GM12872 (cell line): ENCODE data around the gene USP13.

Experiments
- TF ChIP-seq, protein P1 (sequence below): IDR thresholded peaks from 3 replicates; pipeline ENCODE4 v1.5.1; 2011; ENCODE audit warnings: low read depth, mild to moderate bottlenecking, low read length, moderate library complexity; ENCODE audit not compliant: insufficient read depth

Gene USP13

DNA sequence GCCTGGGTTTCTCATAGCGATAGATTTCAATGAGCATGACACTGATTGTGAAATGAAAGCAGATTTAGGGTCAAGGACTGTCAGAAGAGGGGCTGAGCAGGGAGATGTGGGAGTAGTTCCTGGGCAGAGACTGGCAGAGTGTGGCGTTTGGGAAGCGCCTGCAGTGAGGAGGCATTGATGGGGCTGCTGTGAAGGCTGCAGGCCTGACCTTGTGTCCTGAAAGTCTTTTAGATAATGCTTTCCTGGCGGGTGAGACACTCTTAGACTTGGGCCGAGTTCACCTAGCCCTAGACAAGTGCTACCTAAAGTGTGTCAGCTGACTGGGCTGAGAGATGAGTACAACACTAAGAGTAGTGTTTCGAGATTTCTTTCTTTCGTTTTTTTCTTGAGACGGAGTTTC, 20.7 kb downstream of the USP13 start:
- TF ChIP-seq, protein P1, sequence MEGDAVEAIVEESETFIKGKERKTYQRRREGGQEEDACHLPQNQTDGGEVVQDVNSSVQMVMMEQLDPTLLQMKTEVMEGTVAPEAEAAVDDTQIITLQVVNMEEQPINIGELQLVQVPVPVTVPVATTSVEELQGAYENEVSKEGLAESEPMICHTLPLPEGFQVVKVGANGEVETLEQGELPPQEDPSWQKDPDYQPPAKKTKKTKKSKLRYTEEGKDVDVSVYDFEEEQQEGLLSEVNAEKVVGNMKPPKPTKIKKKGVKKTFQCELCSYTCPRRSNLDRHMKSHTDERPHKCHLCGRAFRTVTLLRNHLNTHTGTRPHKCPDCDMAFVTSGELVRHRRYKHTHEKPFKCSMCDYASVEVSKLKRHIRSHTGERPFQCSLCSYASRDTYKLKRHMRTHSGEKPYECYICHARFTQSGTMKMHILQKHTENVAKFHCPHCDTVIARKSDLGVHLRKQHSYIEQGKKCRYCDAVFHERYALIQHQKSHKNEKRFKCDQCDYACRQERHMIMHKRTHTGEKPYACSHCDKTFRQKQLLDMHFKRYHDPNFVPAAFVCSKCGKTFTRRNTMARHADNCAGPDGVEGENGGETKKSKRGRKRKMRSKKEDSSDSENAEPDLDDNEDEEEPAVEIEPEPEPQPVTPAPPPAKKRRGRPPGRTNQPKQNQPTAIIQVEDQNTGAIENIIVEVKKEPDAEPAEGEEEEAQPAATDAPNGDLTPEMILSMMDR = no peak

DNA sequence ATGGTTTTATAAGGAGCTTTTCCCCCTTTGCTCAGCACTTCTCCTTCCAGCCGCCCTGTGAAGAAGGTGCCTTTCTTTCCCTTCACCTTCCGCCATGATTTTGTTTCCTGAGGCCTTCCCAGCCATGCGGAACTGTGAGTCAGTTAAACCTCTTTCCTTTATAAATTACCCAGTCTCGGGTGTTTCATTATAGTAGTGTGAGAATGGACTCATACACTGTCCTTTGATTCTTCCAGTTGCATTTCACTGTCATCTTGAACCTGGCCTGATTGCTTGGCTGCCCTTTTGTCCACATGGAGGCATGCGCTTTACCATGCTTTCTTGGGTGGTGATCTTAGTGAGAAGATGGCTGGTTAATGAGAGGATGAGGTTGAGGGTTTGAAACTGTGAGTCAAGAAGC, 23.2 kb downstream of the USP13 start:
- TF ChIP-seq, protein P1 = no peak

DNA sequence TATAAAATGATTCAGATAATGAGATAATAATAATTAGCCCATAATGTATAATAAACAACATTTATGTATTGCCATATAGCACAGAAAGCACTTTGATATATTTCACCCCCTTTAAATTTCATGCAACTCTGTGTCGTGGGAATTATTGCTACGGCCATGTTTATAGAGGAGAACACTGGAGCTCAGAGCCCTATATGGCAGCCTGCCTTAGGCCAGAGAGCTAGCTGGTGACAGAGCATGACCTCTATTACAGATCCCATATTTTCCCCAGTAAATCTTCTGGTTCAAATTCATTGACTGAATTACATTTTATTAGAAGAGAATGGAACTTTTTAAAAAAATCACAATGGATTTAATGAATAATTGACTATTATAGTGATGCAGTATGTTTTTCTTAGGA, 25.0 kb downstream of the USP13 start:
- TF ChIP-seq, protein P1 = no peak

DNA sequence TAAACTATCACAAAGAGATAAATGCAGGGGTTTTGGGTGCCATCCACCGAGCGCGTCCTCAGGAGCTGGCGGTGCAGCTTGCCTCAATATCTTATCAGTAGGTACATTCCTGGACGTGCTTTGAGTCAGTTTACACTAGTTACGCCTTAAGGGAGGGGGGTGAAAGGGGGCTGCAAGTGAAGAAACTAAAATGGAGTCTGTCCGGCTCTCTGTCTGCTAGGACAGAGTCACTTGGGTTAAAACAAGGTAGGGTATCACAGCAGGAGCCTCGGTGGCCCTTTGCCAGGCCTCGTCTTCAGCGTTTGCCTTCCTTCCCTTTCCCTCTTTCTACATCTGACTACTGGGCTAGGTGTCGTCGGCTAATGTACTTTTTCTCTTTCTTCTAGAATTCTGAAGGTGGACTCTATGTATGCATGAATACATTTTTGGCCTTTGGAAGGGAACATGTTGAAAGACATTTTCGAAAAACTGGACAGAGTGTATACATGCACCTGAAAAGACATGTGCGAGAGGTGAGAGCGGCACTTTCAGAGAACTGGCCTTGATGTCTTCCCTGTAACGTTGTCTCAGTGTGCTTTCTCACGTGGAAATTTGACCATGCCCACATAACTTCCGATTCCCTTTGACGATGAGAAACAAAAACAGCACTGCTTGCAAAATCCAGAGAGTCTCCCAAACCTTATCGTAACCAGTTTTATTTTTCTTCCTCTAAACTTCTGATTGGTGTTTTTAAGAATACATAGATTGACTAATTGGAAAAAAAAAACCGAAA, 28.8 kb downstream of the USP13 start:
- TF ChIP-seq, protein P1 = no peak

DNA sequence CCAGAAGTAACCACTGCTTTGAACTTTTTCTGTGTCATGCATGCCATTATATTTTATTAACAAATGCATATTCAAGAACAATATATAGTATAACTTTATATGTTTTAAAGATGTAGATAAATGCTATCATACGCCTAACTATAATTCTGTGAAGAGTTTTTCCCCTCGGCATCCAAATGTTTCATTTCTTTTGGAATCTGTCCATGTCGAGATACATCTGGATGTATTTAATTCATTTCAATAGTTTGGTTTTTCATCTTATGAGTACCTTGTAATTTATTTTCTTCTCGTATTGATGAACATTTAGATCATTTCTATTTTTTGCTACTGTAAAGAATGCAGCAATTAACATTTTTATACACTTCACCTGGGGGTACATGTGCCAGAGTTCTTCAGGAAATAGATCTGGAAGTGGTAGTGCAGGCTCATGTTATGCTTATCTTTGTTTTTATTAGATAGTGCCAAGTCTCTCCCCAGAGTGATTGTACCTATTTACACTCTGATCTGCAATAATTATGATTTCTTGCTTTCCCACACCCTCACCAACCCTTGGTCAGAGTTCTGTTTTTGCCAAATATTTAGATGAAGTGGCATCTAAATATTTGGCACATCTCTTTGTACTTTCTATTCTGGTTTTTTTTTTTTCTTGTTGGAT, 29.7 kb downstream of the USP13 start:
- TF ChIP-seq, protein P1 = no peak

DNA sequence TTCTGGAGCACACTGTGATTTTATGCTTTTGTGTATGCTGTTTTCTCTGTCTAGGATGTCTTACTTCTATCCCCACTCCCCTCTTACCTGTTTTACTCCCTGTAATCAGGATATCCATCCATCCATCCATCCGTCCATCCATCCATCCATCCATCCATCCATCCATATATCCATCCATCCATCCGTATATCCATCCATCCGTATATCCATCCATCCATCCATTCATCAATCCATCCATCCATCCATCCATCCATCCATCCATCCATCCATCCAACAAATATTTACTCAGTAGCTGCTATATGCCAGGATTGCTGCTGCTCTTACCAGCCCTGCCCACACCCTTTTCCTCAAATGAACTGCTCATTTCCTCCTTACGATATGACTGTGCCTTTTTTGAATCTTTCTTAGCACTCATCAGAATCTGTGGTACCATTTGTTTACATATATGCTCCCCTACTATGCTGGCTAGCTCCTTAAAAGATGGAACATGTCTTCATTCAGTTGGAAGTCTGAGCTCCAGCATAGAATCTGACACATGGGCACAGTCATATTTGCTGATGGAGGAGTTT, 35.2 kb downstream of the USP13 start:
- TF ChIP-seq, protein P1 = no peak

DNA sequence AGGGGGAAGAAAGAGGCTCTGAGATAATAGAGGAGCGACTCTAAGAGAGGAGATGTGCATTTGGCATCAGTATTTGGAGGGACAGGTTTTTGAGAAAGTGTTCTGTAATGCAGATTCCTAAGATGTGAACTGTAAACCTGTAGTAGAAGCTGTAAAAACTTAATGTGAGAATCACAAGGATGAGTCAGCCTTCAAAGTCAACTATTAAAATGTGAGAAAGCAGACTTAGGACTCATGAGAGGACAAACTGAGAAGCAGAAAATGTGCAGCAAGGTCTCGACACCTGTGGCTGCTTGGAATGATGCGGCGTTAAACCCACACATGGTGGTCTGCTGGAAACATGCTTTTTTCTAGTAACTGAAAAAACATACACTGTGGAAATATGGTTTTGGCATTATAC, 36.0 kb downstream of the USP13 start:
- TF ChIP-seq, protein P1 = no peak
